Measurements from ENCODE around the gene BCL2L2. TPM values are rescaled to one million over a fixed set of nuclear protein-coding genes. Genes with fewer than 3 reads are reported as not detected.

The BCL2L2 gene
- total and polyA plus RNA-seq, 9 of the 15 experiments (the other 6 are each of a cell fraction or from before 2014, with no cell fraction given): 2.6 to 32.5 (median 14.7) TPM

DNA sequence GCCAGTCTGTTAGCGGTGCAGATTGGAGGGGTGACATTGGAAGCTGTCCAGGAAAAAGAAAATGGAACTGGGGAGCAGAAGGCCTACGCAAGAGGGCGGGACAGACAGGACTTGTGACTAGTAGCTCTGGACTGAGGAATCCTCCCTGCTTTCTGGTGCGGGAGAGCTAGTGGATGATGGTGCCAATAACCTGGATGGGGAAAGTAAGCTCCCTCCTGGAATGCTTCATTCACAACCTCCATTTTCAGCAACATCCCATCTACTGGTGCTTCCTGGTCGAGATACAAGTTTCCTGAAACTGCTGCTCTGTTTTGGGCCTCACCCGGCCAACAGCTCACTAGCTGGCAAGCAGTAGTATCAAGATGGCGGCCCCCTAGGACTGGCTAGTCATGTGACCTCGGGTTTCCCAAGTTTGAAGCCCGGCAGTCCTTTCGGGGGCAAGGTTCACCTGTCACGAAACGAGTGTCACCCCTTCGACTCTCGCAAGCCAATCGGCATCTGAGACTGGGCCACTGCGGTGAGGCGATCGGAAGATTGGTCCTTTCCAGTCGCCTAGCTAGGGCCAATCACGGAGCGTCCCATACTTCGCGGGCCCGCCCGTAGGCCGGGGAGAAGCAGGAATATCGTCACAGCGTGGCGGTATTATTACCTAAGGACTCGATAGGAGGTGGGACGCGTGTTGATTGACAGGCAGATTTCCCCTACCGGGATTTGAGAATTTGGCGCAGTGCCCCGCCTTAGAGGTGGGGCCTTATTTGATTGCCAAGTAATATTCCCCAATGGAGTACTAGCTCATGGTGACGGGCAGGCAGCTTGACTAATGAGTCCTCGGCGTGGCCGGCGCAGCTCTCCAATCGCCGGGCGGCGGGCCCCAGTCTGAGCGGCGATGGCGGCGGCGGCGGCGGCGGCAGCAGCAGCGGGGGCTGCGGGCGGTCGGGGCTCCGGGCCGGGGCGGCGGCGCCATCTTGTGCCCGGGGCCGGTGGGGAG is 14.2 kb downstream of the BCL2L2 start, which contains the start of gene PABPN1 (continued):
- TF ChIP-seq PCBP1 (IDR thresholded peaks at IDR 0.05; ENCODE audit: low read depth, low read length, poor library complexity, severe bottlenecking) (no peak), ETV5 (CRISPR knock-in tag; IDR thresholded peaks at IDR 0.05; ENCODE audit: low read depth) (no peak), TCFL5 (CRISPR knock-in tag; conservative IDR thresholded peaks at IDR 0.05) (no peak), EHMT2 (IDR thresholded peaks at IDR 0.05) (peak; percentile 81; the same call in 1 of the 2 replicates), HSF4 (CRISPR knock-in tag; IDR thresholded peaks at IDR 0.05; ENCODE audit: borderline replicate concordance) (no peak), RBM15 (IDR thresholded peaks at IDR 0.05; ENCODE audit: insufficient read depth, low read length) (no peak), SAP30 (IDR thresholded peaks at IDR 0.05; ENCODE audit: borderline replicate concordance, insufficient read depth, low read depth, low read length, poor library complexity, severe bottlenecking) (no peak), GTF2F1 (IDR thresholded peaks at IDR 0.05; ENCODE audit: low read depth, low read length) (no peak), ZEB2 (IDR thresholded peaks at IDR 0.05) (0 out of 2 replicates have a peak, but pooled peaks have one; percentile 52), ZC3H4 (CRISPR knock-in tag; IDR thresholded peaks at IDR 0.05; ENCODE audit: borderline replicate concordance) (no peak), C11orf30 (IDR thresholded peaks at IDR 0.05; ENCODE audit: low read depth) (peak; percentile 69), NFIC (IDR thresholded peaks at IDR 0.05) (peak; percentile 58), U2AF2 (optimal IDR thresholded peaks at IDR 0.05; ENCODE audit: low read depth, low read length) (no peak), POLR3G (IDR thresholded peaks at IDR 0.05; ENCODE audit: extremely low read depth, insufficient read length, insufficient replicate concordance) (no peak), ARHGAP35 (IDR thresholded peaks at IDR 0.05; ENCODE audit: partially characterized antibody) (no peak)
- TF ChIP-seq, protein P1, sequence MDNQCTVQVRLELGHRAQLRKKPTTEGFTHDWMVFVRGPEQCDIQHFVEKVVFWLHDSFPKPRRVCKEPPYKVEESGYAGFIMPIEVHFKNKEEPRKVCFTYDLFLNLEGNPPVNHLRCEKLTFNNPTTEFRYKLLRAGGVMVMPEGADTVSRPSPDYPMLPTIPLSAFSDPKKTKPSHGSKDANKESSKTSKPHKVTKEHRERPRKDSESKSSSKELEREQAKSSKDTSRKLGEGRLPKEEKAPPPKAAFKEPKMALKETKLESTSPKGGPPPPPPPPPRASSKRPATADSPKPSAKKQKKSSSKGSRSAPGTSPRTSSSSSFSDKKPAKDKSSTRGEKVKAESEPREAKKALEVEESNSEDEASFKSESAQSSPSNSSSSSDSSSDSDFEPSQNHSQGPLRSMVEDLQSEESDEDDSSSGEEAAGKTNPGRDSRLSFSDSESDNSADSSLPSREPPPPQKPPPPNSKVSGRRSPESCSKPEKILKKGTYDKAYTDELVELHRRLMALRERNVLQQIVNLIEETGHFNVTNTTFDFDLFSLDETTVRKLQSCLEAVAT (IDR thresholded peaks at IDR 0.05): peak in 1 of 2 experiments; percentile 92; a peak in 2 of 4 replicates
- TF ChIP-seq, protein P2, sequence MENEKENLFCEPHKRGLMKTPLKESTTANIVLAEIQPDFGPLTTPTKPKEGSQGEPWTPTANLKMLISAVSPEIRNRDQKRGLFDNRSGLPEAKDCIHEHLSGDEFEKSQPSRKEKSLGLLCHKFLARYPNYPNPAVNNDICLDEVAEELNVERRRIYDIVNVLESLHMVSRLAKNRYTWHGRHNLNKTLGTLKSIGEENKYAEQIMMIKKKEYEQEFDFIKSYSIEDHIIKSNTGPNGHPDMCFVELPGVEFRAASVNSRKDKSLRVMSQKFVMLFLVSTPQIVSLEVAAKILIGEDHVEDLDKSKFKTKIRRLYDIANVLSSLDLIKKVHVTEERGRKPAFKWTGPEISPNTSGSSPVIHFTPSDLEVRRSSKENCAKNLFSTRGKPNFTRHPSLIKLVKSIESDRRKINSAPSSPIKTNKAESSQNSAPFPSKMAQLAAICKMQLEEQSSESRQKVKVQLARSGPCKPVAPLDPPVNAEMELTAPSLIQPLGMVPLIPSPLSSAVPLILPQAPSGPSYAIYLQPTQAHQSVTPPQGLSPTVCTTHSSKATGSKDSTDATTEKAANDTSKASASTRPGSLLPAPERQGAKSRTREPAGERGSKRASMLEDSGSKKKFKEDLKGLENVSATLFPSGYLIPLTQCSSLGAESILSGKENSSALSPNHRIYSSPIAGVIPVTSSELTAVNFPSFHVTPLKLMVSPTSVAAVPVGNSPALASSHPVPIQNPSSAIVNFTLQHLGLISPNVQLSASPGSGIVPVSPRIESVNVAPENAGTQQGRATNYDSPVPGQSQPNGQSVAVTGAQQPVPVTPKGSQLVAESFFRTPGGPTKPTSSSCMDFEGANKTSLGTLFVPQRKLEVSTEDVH (IDR thresholded peaks at IDR 0.05; ENCODE audit: low read depth, partially characterized antibody): peak; percentile 77
- TF ChIP-seq, protein P3, sequence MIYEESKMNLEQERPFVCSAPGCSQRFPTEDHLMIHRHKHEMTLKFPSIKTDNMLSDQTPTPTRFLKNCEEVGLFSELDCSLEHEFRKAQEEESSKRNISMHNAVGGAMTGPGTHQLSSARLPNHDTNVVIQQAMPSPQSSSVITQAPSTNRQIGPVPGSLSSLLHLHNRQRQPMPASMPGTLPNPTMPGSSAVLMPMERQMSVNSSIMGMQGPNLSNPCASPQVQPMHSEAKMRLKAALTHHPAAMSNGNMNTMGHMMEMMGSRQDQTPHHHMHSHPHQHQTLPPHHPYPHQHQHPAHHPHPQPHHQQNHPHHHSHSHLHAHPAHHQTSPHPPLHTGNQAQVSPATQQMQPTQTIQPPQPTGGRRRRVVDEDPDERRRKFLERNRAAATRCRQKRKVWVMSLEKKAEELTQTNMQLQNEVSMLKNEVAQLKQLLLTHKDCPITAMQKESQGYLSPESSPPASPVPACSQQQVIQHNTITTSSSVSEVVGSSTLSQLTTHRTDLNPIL (CRISPR knock-in tag; IDR thresholded peaks at IDR 0.05): no peak
- TF ChIP-seq, protein P4, sequence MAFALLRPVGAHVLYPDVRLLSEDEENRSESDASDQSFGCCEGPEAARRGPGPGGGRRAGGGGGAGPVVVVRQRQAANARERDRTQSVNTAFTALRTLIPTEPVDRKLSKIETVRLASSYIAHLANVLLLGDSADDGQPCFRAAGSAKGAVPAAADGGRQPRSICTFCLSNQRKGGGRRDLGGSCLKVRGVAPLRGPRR (CRISPR knock-in tag; IDR thresholded peaks at IDR 0.05): no peak; the same call in 1 of the 2 replicates
- TF ChIP-seq, protein P5, sequence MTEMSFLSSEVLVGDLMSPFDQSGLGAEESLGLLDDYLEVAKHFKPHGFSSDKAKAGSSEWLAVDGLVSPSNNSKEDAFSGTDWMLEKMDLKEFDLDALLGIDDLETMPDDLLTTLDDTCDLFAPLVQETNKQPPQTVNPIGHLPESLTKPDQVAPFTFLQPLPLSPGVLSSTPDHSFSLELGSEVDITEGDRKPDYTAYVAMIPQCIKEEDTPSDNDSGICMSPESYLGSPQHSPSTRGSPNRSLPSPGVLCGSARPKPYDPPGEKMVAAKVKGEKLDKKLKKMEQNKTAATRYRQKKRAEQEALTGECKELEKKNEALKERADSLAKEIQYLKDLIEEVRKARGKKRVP (CRISPR knock-in tag; IDR thresholded peaks at IDR 0.05): no peak

Measured in K562 (cell line).